ENCODE data around the gene SETD6.

DNA sequence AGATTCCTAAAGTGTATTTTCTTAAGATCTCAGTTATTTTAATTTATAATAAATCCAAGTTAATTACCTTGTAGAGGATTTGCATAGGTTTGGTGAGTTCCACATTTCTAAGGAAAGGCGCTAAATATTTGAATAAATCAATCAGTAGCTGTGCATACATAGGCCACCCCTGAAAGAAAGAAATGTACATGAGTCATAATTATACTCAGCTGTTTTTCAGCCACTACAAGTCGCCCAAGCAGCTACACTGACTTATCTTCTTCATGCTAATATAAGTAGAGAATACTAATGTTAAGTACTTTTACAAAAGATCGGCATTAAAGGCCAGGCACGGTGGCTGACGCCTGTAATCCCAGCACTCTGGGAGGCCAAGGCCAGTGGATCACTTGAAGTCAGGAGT lies 14.9 kb downstream of the SETD6 start:
- no peak for TF ChIP-seq GATA2 (IDR thresholded peaks at IDR 0.05; ENCODE audit: low read depth, low read length)
- TF ChIP-seq GATA3 (IDR thresholded peaks at IDR 0.05; ENCODE audit: low read depth, low read length): no peak

All from SH-SY5Y (cell line).